ENCODE results near the gene TBC1D3I.
"Not testable (repeated sequence)": the region's sequence is repeated elsewhere in the genome, so short reads cannot be mapped to it uniquely, and the experiment has no call there.

TBC1D3I gene

GRCh38 chr17:36264470-36264869 lies at the start of gene TBC1D3I:
Gene TBC1D3I, minus strand, starts transcription at chr17:36264570. Its CDS starts 1,585 bp downstream, at chr17:36262985.
- not testable (repeated sequence) for DNase-seq (ENCODE audit: low read depth in 2 of 2); H3K4me3 ChIP-seq (replicated peaks in 1 of 2; ENCODE audit: low read depth in 2 of 2, low read length in 2 of 2)

DNA sequence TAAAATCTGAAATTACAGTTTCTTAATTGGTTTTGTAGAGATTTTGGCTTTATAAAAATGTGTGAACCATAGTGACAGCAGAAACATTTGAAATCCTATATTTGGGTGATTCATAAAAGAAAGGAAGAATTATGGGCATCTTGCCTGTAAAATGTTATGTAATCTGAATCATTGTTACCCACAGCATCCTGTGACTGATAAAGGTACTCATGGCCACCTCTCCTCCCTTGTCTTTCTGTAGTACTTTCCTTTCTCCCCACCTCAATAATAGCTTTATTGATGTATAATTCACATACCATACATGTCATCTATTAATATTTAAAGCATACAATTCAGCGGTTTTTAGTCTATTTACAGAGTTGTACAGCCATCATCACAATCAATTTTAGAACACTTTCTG lies 30.8 kb upstream of the TBC1D3I start:
- not testable (repeated sequence) for H3K4me3 ChIP-seq (replicated peaks in 1 of 2; ENCODE audit: low read depth in 2 of 2, low read length in 2 of 2); DNase-seq (ENCODE audit: low read depth in 2 of 2)

DNA sequence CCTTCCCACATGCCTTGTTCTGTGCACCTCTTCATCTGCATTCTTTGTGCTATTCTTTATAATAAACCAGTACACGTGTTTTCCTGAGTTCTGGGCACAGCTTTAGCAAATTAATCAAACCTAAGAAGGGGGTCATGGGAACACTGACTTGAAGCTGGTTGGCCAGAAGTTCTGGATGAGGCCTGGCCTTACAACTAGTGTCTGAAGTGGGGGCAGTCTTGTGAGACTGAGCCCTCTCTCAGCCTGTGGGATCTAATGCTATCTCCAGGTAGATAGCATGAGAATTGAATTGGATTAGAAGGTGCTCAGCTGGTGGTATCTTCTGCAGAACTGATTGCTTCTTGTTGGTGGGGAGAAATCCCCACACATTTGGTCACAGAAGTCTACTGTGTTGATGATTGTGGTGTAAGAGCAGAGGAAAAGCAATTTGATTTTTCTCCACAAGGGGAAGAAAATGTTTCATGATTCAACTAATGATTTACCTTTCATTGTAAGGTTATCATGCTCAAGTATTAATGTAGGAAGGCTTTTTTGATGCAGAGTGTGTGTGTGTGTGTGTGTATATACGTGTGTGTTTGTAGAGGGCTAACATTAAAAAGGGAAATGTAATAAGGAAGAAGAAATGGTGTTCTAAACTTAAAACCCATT lies 25.7 kb upstream of the TBC1D3I start:
- H3K4me3 ChIP-seq (replicated peaks in 1 of 2; ENCODE audit: low read depth in 2 of 2, low read length in 2 of 2); DNase-seq (ENCODE audit: low read depth in 2 of 2): not testable (repeated sequence)

- not testable (repeated sequence) for H3K4me3 ChIP-seq (replicated peaks in 1 of 2; ENCODE audit: low read depth in 2 of 2, low read length in 2 of 2)
Measured at GRCh38 chr17:36284219-36284618, 19.8 kb upstream of the TBC1D3I start.

GRCh38 chr17:36283256-36283655 lies 18.9 kb upstream of the TBC1D3I start:
- not testable (repeated sequence) for DNase-seq (ENCODE audit: low read depth in 2 of 2); H3K4me3 ChIP-seq (replicated peaks in 1 of 2; ENCODE audit: low read depth in 2 of 2, low read length in 2 of 2)

More at GRCh38 chr17:36284219-36284618, 19.8 kb upstream of the TBC1D3I start:
- DNase-seq (ENCODE audit: low read depth in 2 of 2): not testable (repeated sequence)

GRCh38 chr17:36242046-36242445 lies 22.3 kb downstream of the TBC1D3I start:
- not testable (repeated sequence) for DNase-seq (ENCODE audit: low read depth in 2 of 2); H3K4me3 ChIP-seq (replicated peaks in 1 of 2; ENCODE audit: low read depth in 2 of 2, low read length in 2 of 2)

DNA sequence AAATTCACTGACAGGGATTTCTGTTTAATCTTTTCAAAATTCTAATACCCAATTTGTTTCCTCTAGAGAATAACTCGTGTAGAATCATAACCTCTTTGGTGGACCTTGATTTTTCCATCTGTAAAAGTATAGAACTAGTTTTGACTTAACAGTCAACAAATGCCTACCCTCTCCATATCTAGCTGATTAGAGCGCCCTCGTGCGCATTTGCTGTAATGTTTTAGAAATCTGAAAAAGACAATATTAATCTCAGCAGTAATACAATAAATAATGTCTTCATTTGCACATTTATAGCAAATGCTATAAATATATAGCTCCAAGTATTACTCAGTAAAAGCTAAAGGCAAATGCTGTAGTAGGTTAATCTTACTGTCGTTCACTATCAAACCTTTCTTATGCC lies 34.7 kb downstream of the TBC1D3I start:
- DNase-seq (ENCODE audit: low read depth in 2 of 2); H3K4me3 ChIP-seq (replicated peaks in 1 of 2; ENCODE audit: low read depth in 2 of 2, low read length in 2 of 2): not testable (repeated sequence)

DNA sequence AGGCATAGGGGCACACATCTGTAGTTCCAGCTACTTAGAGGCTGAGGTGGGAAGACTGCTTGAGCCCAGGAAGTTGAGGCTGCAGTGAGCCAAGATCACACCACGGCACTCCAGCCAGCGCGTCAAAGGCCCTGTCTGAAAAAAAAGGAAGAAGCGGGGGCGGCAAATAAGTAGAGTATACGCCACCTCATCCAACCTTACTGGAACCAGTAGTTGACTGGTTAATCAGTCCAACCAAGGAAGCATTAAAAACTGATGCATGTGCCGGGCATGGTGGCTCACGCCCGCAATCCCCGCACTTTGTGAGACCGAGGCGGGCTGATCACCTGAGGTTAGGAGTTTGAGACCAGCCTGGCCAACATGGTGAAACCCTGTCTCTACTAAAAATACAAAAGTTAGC lies 41.4 kb downstream of the TBC1D3I start:
- not testable (repeated sequence) for DNase-seq (ENCODE audit: low read depth in 2 of 2); H3K4me3 ChIP-seq (replicated peaks in 1 of 2; ENCODE audit: low read depth in 2 of 2, low read length in 2 of 2)

GRCh38 chr17:36221581-36222100 lies 42.7 kb downstream of the TBC1D3I start:
- not testable (repeated sequence) for DNase-seq (ENCODE audit: low read depth in 2 of 2); H3K4me3 ChIP-seq (replicated peaks in 1 of 2; ENCODE audit: low read depth in 2 of 2, low read length in 2 of 2)

DNA sequence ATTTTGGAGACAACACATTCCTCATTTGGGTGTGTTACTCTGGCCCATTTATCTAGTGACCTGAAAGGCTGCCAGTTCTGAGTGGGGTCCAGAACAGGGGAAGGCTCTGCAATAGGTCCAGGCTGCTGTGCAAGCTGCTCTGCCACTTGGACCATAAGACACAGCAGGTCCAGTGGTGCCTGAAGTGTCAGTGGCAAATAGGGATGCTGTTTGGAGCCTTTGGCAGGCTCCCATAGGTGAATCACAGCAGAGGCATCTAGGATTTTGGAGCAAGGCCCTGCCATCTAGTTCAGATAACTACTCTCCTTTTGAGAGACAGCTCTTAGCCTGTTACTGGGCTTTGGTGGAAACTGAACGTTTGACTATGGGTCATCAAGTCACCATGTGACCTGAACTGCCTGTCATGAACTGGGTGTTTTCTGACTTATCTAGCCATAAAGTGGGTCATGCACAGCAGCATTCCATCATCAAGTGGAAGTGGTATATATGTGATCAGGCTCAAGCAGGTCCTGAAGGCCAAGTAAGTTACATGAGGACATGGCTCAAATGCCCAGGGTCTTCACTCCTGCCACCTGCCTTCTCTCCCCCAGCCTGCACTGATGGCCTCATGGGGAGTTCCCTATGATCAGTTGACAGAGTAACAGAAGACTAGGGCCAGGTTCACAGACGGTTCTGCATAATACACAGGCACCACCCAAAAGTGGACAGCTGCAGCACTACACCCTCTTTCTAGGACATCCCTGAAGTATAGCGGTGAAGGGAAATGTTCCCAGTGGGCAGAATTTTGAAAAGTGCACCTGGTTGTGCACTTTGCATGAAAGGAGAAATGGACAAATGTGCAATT lies 43.4 kb downstream of the TBC1D3I start:
- DNase-seq (ENCODE audit: low read depth in 2 of 2); H3K4me3 ChIP-seq (replicated peaks in 1 of 2; ENCODE audit: low read depth in 2 of 2, low read length in 2 of 2): not testable (repeated sequence)

GRCh38 chr17:36219556-36219955 lies 44.8 kb downstream of the TBC1D3I start:
- not testable (repeated sequence) for DNase-seq (ENCODE audit: low read depth in 2 of 2); H3K4me3 ChIP-seq (replicated peaks in 1 of 2; ENCODE audit: low read depth in 2 of 2, low read length in 2 of 2)

GRCh38 chr17:36215406-36216308 lies 48.7 kb downstream of the TBC1D3I start:
- DNase-seq (ENCODE audit: low read depth in 2 of 2): peak in 1 of 2 donors; percentile 32
- H3K4me3 ChIP-seq (replicated peaks in 1 of 2; ENCODE audit: low read depth in 2 of 2, low read length in 2 of 2): not testable (repeated sequence)

DNA sequence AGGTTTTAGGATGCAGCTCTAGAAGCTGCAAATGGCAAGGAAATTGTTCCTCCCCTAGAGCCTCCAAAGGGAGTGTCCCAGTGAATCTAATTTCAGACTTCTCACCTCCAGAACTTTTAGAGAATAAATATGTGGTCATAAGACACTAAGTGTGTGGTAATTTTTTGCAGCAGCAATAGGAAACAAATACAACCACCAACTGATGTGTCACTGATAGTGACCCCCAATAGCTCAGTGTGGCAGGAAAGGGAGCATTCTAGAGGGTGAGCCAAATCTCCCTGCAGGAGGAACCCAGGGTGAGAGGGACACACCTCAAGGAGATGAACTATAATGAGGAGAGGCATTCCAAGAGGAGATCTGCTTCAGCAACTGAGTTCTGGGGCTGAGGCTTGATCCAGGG lies 49.5 kb downstream of the TBC1D3I start:
- no peak for TF ChIP-seq CTCF (IDR thresholded peaks at IDR 0.05; ENCODE audit: low read depth, low read length)
- no peak overlapping the region for H3K4me3 ChIP-seq (replicated peaks in 1 of 2; ENCODE audit: low read depth in 2 of 2, low read length in 2 of 2)
- no peak for DNase-seq (ENCODE audit: low read depth in 2 of 2)
